ENCODE measurements around the gene CACNB2.

- TF ChIP-seq, protein P1, sequence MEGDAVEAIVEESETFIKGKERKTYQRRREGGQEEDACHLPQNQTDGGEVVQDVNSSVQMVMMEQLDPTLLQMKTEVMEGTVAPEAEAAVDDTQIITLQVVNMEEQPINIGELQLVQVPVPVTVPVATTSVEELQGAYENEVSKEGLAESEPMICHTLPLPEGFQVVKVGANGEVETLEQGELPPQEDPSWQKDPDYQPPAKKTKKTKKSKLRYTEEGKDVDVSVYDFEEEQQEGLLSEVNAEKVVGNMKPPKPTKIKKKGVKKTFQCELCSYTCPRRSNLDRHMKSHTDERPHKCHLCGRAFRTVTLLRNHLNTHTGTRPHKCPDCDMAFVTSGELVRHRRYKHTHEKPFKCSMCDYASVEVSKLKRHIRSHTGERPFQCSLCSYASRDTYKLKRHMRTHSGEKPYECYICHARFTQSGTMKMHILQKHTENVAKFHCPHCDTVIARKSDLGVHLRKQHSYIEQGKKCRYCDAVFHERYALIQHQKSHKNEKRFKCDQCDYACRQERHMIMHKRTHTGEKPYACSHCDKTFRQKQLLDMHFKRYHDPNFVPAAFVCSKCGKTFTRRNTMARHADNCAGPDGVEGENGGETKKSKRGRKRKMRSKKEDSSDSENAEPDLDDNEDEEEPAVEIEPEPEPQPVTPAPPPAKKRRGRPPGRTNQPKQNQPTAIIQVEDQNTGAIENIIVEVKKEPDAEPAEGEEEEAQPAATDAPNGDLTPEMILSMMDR (IDR thresholded peaks at IDR 0.05; ENCODE audit: poor library complexity): no peak
- no peak for TF ChIP-seq EZH2 (IDR thresholded peaks at IDR 0.05; ENCODE audit: borderline replicate concordance)
These were observed 411.2 kb downstream of the CACNB2 start for GRCh38 chr10:18551473-18551872.

Data from hepatocyte (in vitro differentiated cells).